CD4-positive, alpha-beta T cell (primary cell): ENCODE data around the gene RBBP9. TPM values are rescaled to one million over a fixed set of nuclear protein-coding genes. Genes with fewer than 3 reads are reported as not detected.

ENCODE experiments used
- ATAC-seq: fragments of 200-7000 bp; cut with Tn5 transposase; one replicate; pipeline ENCODE4 v1.10.0; 2022; ENCODE audit warnings: mild to moderate bottlenecking; ENCODE audit not compliant: poor library complexity
- CTCF ChIA-PET: fragments of 350-600 bp; sonication (Branson Sonifier 250); formaldehyde crosslinking; loops from one replicate; lab custom pipeline; 2021; ENCODE audit warnings: antibody characterized with exemption, inconsistent platforms; lab: Charles Lee
- POLR2A ChIA-PET: fragments of 350-600 bp; sonication (Branson Sonifier 250); formaldehyde crosslinking; loops from one replicate; lab custom pipeline; 2021; ENCODE audit warnings: antibody characterized with exemption, inconsistent platforms; lab: Charles Lee
- DNase-seq, 14 experiments: peaks; one replicate each; pipeline ENCODE4 v3.0.0-alpha.2; 2013 to 2020; ENCODE audit warnings: mixed read lengths in 2 of 14
- H3K27ac ChIP-seq, 2 donors: one replicate each; pipeline versions ENCODE4 v1.5.1 to v1.7.0; 2013; ENCODE audit warnings: low read length in 2 of 2, low read depth in 1 of 2, mild to moderate bottlenecking in 1 of 2
- H3K27me3 ChIP-seq, 2 experiments: 1 replicate in 1 of 2; 2 replicates in 1 of 2; pipeline versions ENCODE4 v1.6.1 to v1.7.0; 2013; ENCODE audit warnings: low read length in 2 of 2, control low read depth in 1 of 2, mild to moderate bottlenecking in 1 of 2, moderate library complexity in 1 of 2; ENCODE audit not compliant: insufficient read depth in 2 of 2, control insufficient read depth in 1 of 2
- H3K36me3 ChIP-seq: one replicate; pipeline ENCODE4 v1.6.1; 2013; ENCODE audit warnings: low read length, control low read depth; ENCODE audit not compliant: insufficient read depth
- H3K4me1 ChIP-seq: one replicate; pipeline ENCODE4 v1.6.1; 2013; ENCODE audit warnings: low read length, control low read depth; ENCODE audit not compliant: insufficient read depth
- H3K4me3 ChIP-seq: one replicate; pipeline ENCODE4 v1.5.1; 2013; ENCODE audit warnings: mild to moderate bottlenecking, low read length, moderate library complexity
- H3K9me3 ChIP-seq, 2 experiments: 1 replicate in 1 of 2; 2 replicates in 1 of 2; pipeline versions ENCODE4 v1.6.1 to v1.7.0; 2013; ENCODE audit warnings: low read length in 2 of 2, mild to moderate bottlenecking in 2 of 2, control low read depth in 1 of 2, moderate library complexity in 1 of 2; ENCODE audit not compliant: control insufficient read depth in 1 of 2, insufficient read depth in 1 of 2
- H3K27ac Mint-ChIP-seq: one replicate; pipeline ENCODE4 v1.8.0; 2020; ENCODE audit warnings: mixed read lengths
- H3K27me3 Mint-ChIP-seq: one replicate; pipeline ENCODE4 v1.8.0; 2021; ENCODE audit warnings: mixed read lengths
- H3K36me3 Mint-ChIP-seq: one replicate; pipeline ENCODE4 v1.8.0; 2021; ENCODE audit warnings: low read depth, mixed read lengths
- H3K4me1 Mint-ChIP-seq: one replicate; pipeline ENCODE4 v1.8.0; 2021; ENCODE audit warnings: low read depth, mixed read lengths
- H3K4me3 Mint-ChIP-seq: one replicate; pipeline ENCODE4 v1.8.0; 2020; ENCODE audit warnings: mild to moderate bottlenecking, mixed read lengths
- H3K9me3 Mint-ChIP-seq: one replicate; pipeline ENCODE4 v1.8.0; 2020; ENCODE audit warnings: mixed read lengths
- intact Hi-C, 2 experiments: fragments of 100-400 bp; cut with DNase I in 1 of 2; cut with micrococcal nuclease in 1 of 2; formaldehyde crosslinking; loops; one replicate each; pipeline versions ENCODE4 v1.15.1 to v1.9.0; 2023 to 2025; cut with DNase I, micrococcal nuclease
- total RNA-seq, 174 experiments: library from RNA in 2 of 174; stranded (reverse) in 2 of 174; gene quantifications; one replicate each; pipeline ENCODE4 v1.2.3 and lab custom pipeline; 2021 to 2026
- TF ChIP-seq, protein P1 (sequence below): fragments of 200-600 bp; IDR thresholded peaks from one replicate; pipeline ENCODE4 v1.8.0; 2022; ENCODE audit warnings: antibody characterized with exemption, mild to moderate bottlenecking

RBBP9 gene
- total RNA-seq, 2 experiments from 2014 or later = 1.6 to 2.1 TPM

DNA sequence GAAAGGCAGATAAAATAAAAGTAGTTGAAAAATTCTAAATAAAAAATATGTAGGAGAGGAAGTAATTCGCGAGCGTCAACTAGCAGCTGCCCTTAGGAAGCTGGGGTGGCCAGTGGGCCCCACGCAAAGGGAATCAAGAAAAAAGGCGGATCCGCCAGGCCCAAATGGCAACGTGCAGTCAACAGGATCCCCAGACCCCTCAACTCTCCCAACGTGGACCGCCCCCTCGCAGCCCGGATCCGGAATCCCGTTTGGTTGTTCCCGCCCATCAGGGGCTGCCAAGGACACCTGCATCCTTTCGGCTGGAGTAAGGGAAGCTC lies 30.5 kb downstream of the RBBP9 start:
- Histone ChIP-seq H3K4me1 (peaks cover 17% of the 10 kb centered on the region), H3K27me3 (no peaks in the 10 kb centered on the region), H3K27ac (peak overlapping the region; percentile 77 to 91), H3K9me3 (no peaks in the 10 kb centered on the region), H3K4me3 (peak overlapping the region; percentile 95), H3K36me3 (peaks cover 15% of the 10 kb centered on the region)
- TF ChIP-seq, protein P1, sequence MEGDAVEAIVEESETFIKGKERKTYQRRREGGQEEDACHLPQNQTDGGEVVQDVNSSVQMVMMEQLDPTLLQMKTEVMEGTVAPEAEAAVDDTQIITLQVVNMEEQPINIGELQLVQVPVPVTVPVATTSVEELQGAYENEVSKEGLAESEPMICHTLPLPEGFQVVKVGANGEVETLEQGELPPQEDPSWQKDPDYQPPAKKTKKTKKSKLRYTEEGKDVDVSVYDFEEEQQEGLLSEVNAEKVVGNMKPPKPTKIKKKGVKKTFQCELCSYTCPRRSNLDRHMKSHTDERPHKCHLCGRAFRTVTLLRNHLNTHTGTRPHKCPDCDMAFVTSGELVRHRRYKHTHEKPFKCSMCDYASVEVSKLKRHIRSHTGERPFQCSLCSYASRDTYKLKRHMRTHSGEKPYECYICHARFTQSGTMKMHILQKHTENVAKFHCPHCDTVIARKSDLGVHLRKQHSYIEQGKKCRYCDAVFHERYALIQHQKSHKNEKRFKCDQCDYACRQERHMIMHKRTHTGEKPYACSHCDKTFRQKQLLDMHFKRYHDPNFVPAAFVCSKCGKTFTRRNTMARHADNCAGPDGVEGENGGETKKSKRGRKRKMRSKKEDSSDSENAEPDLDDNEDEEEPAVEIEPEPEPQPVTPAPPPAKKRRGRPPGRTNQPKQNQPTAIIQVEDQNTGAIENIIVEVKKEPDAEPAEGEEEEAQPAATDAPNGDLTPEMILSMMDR = no peak
- H3K36me3 Mint-ChIP-seq = peaks cover 31% of the 10 kb centered on the region
- H3K4me3 Mint-ChIP-seq = peak overlapping the region; percentile 96
- POLR2A ChIA-PET = interaction anchor here (0.6 to 5.9 kb wide), 13 partner anchors 9 to 1586 kb away, joined by 3 to 130 read pairs (median 5); partner anchors contain the start of genes CFAP61, CRNKL1, DSTN and DTD1
- peaks cover 39% of the 10 kb centered on the region for H3K4me1 Mint-ChIP-seq
- CTCF ChIA-PET = interaction anchor here (1.2 to 1.7 kb wide), 2 partner anchors 31 to 41 kb away, joined by 3 to 9 read pairs; partner anchors contain the start of genes RBBP9 and SEC23B
- no peak for DNase-seq
- intact Hi-C loops = loop anchor here (2.0 to 5.0 kb wide), 6 partner anchors 30 to 499 kb away; partner anchors contain the start of genes MGME1 (in 1 of the 2), RBBP9 (in 1 of the 2), SMIM26 (in 1 of the 2) and SNX5 (in 1 of the 2)
- no peaks in the 10 kb centered on the region for H3K27me3 Mint-ChIP-seq
- ATAC-seq = peak; percentile 3
- H3K9me3 Mint-ChIP-seq = no peaks in the 10 kb centered on the region
- H3K27ac Mint-ChIP-seq = peak overlapping the region; percentile 96

DNA sequence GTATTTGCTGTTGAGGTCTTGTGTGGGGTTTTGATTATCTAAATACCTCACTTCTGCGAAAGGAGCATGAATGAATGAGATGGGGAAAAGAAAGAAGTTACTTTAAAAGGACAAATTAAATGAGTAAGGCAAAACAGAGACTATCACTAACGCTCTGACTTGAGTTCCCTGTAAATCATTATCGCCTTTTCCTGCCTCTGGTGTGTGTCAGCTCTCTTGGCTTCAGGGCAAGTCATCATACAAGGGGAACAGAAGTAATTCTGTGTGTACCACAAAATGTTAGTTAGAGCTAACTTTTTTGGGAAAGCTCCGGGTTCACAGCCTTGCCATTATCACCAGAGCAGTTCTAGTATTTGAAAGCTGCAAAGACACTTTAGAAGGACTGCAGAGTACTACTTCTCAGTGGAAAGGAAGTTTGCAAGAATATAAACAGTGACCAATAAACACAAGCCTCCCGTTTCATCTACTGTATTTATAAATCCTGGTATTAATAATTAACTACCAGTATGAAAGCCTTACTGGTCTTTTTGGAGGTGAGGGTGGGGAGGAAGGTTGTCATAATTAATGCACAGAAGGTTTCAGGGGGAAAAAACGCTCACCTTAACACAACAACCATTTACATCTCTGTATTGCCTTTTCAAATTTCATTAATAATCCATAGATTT lies 31.4 kb downstream of the RBBP9 start:
- DNase-seq (no peak), ATAC-seq (no peak)
- no peaks in the 10 kb centered on the region for H3K27me3 Mint-ChIP-seq
- no peaks in the 10 kb centered on the region for H3K9me3 ChIP-seq
- H3K4me3 Mint-ChIP-seq = peak overlapping the region; percentile 96
- no peak overlapping the region for H3K4me3 ChIP-seq
- ChIA-PET POLR2A (interaction anchor here (1.7 to 5.9 kb wide), 5 partner anchors 10 to 896 kb away, joined by 4 to 130 read pairs (median 21); partner anchors contain the start of genes DSTN, RBBP9, SEC23B and ZNF133), CTCF (interaction anchor here (1.3 kb wide), 1 partner anchor 30 kb away, joined by 3 read pairs; no protein-coding TSS in a partner anchor)
- peaks cover 39% of the 10 kb centered on the region for H3K4me1 Mint-ChIP-seq
- peaks cover 8% of the 10 kb centered on the region for H3K36me3 ChIP-seq
- peaks cover 17% of the 10 kb centered on the region for H3K4me1 ChIP-seq
- H3K27ac Mint-ChIP-seq = peak overlapping the region; percentile 96
- intact Hi-C loops = loop anchor here (2.0 to 5.0 kb wide), 6 partner anchors 31 to 498 kb away; partner anchors contain the start of genes MGME1 (in 1 of the 2), RBBP9 (in 1 of the 2), SMIM26 (in 1 of the 2) and SNX5 (in 1 of the 2)
- TF ChIP-seq, protein P1 = no peak
- no peaks in the 10 kb centered on the region for H3K9me3 Mint-ChIP-seq
- H3K27me3 ChIP-seq = no peaks in the 10 kb centered on the region
- no peak overlapping the region for H3K27ac ChIP-seq
- H3K36me3 Mint-ChIP-seq = peaks cover 23% of the 10 kb centered on the region

GRCh38 chr20:18456600-18456999 lies 40.4 kb downstream of the RBBP9 start:
- Histone ChIP-seq H3K4me3 (no peak overlapping the region), H3K36me3 (no peaks in the 10 kb centered on the region), H3K27ac (no peak overlapping the region), H3K4me1 (no peaks in the 10 kb centered on the region), H3K9me3 (no peaks in the 10 kb centered on the region), H3K27me3 (no peaks in the 10 kb centered on the region)
- ATAC-seq (no peak), DNase-seq (no peak)
- intact Hi-C loops = no loop called here
- Mint-ChIP-seq H3K36me3 (peaks cover 4% of the 10 kb centered on the region), H3K4me3 (no peak overlapping the region), H3K27me3 (no peaks in the 10 kb centered on the region), H3K9me3 (no peaks in the 10 kb centered on the region), H3K27ac (no peak overlapping the region), H3K4me1 (no peaks in the 10 kb centered on the region)
- TF ChIP-seq, protein P1 = no peak
- ChIA-PET POLR2A (no interaction called here), CTCF (no interaction called here)
